GM23338 (cell line): ENCODE data around the gene GNAT3. TPM values are rescaled to one million over a fixed set of nuclear protein-coding genes. Genes with fewer than 3 reads are reported as not detected.

ENCODE experiments used
- ATAC-seq: fragments of 200-7000 bp; cut with Tn5 transposase; 3 replicates; pipeline ENCODE4 v1.9.1; 2020
- DNase-seq: peaks from one replicate; pipeline ENCODE4 v3.0.0-alpha.2; 2015; ENCODE audit warnings: low spot score
- H2AFZ ChIP-seq: fragments of 200-600 bp; sonication (generic); 2 replicates; pipeline ENCODE4 v1.8.0; 2016; ENCODE audit warnings: antibody characterized with exemption, mild to moderate bottlenecking, moderate library complexity
- H3F3A ChIP-seq: fragments of 200-600 bp; sonication (generic); replicated peaks from 2 replicates; pipeline ENCODE4 v1.8.0; 2017; ENCODE audit warnings: antibody characterized with exemption, mixed run types, low read depth
- H3K27ac ChIP-seq: fragments of 200-600 bp; sonication (generic); 2 replicates; pipeline ENCODE4 v1.6.1; 2016; ENCODE audit warnings: low read depth
- H3K27me3 ChIP-seq: fragments of 200-600 bp; sonication (generic); 2 replicates; pipeline ENCODE4 v1.8.0; 2016; ENCODE audit warnings: mild to moderate bottlenecking, mixed run types, moderate library complexity; ENCODE audit not compliant: insufficient read depth
- H3K36me3 ChIP-seq: fragments of 200-600 bp; sonication (generic); 2 replicates; pipeline ENCODE4 v1.8.0; 2016; ENCODE audit warnings: mild to moderate bottlenecking; ENCODE audit not compliant: insufficient read depth
- H3K4me1 ChIP-seq: fragments of 200-600 bp; sonication (generic); 2 replicates; pipeline ENCODE4 v1.8.0; 2016; ENCODE audit warnings: mild to moderate bottlenecking, moderate library complexity; ENCODE audit not compliant: insufficient read depth
- H3K4me2 ChIP-seq: fragments of 200-600 bp; sonication (generic); 2 replicates; pipeline ENCODE4 v1.7.1; 2017; ENCODE audit warnings: mixed run types
- H3K4me3 ChIP-seq: fragments of 200-600 bp; sonication (generic); 2 replicates; pipeline ENCODE4 v1.6.1; 2016; ENCODE audit warnings: mixed run types
- H3K79me2 ChIP-seq: fragments of 200-600 bp; sonication (generic); replicated peaks from 2 replicates; pipeline ENCODE4 v1.8.0; 2017; ENCODE audit warnings: mild to moderate bottlenecking; ENCODE audit not compliant: insufficient read depth
- H3K9me2 ChIP-seq: fragments of 200-600 bp; sonication (generic); 2 replicates; pipeline ENCODE4 v1.8.0; 2017; ENCODE audit not compliant: insufficient read depth
- H4K20me1 ChIP-seq: fragments of 200-600 bp; sonication (generic); replicated peaks from 2 replicates; pipeline ENCODE4 v1.8.0; 2017; ENCODE audit warnings: mild to moderate bottlenecking; ENCODE audit not compliant: insufficient read depth
- H3K27ac Mint-ChIP-seq: 2 replicates; pipeline ENCODE4 v1.8.0; 2020; ENCODE audit warnings: inconsistent platforms, mild to moderate bottlenecking, moderate library complexity, mixed read lengths
- H3K27me3 Mint-ChIP-seq: 3 replicates; pipeline ENCODE4 v1.8.0; 2022; ENCODE audit warnings: low read depth, mild to moderate bottlenecking, moderate library complexity, mixed read lengths, inconsistent platforms; ENCODE audit not compliant: insufficient read depth, poor library complexity
- H3K36me3 Mint-ChIP-seq: 3 replicates; pipeline ENCODE4 v1.8.0; 2021; ENCODE audit warnings: low read depth, mild to moderate bottlenecking, inconsistent platforms, moderate library complexity, mixed read lengths
- H3K4me1 Mint-ChIP-seq: 3 replicates; pipeline ENCODE4 v1.8.0; 2020; ENCODE audit warnings: mild to moderate bottlenecking, inconsistent platforms, mixed read lengths
- H3K4me3 Mint-ChIP-seq: 3 replicates; pipeline ENCODE4 v1.8.0; 2021; ENCODE audit warnings: moderate library complexity, mild to moderate bottlenecking, inconsistent platforms, mixed read lengths
- H3K9me3 Mint-ChIP-seq: 3 replicates; pipeline ENCODE4 v1.8.0; 2020; ENCODE audit warnings: moderate library complexity, mild to moderate bottlenecking, inconsistent platforms, mixed read lengths
- CREB1 ChIP-seq: fragments of 250-450 bp; sonication (Bioruptor Pico); IDR thresholded peaks from 2 replicates; pipeline ENCODE4 v1.5.0; 2020; ENCODE audit warnings: low read depth, mild to moderate bottlenecking, moderate library complexity
- ETS1 ChIP-seq: IDR thresholded peaks from 2 replicates; pipeline ENCODE4 v1.6.1; 2016; ENCODE audit warnings: antibody characterized with exemption
- EZH2 ChIP-seq: fragments of 200-600 bp; sonication (generic); IDR thresholded peaks from one replicate; pipeline ENCODE4 v1.8.0; 2017; ENCODE audit warnings: antibody characterized with exemption, mild to moderate bottlenecking, low read depth; ENCODE audit not compliant: unreplicated experiment
- JUNB ChIP-seq: IDR thresholded peaks from one replicate; pipeline ENCODE4 v1.6.1; 2016; ENCODE audit warnings: antibody characterized with exemption; ENCODE audit not compliant: unreplicated experiment
- NANOG ChIP-seq: IDR thresholded peaks from 2 replicates; pipeline ENCODE4 v1.6.1; 2016; ENCODE audit warnings: antibody characterized with exemption, borderline replicate concordance
- POLR2AphosphoS5 ChIP-seq: IDR thresholded peaks from 2 replicates; pipeline ENCODE4 v1.6.1; 2016; ENCODE audit warnings: antibody characterized with exemption, low read depth
- REST ChIP-seq: IDR thresholded peaks from one replicate; pipeline ENCODE4 v1.6.1; 2018; ENCODE audit warnings: antibody characterized with exemption; ENCODE audit not compliant: unreplicated experiment
- STAT1 ChIP-seq: IDR thresholded peaks from one replicate; pipeline ENCODE4 v1.6.1; 2016; ENCODE audit warnings: antibody characterized with exemption; ENCODE audit not compliant: unreplicated experiment
- ZNF331 ChIP-seq: fragments of 250-450 bp; sonication (Bioruptor Pico); IDR thresholded peaks from 2 replicates; pipeline ENCODE4 v1.5.0; 2020; ENCODE audit warnings: low read depth, mild to moderate bottlenecking, moderate library complexity
- ZNF462 ChIP-seq: fragments of 250-450 bp; sonication (Bioruptor Pico); IDR thresholded peaks from 2 replicates; pipeline ENCODE4 v1.5.0; 2020; ENCODE audit warnings: mild to moderate bottlenecking, moderate library complexity
- polyA plus RNA-seq: library from polyadenylated mRNA; unstranded; fragments of >200 nt; fragmentation: Nextera tagmentation; extraction: Ambion mirVana; gene quantifications from 2 replicates; pipeline ENCODE4 v1.2.1, GENCODE V29; 2016
- total RNA-seq: library from RNA; depleted of rRNA; stranded (reverse); fragments of >200 nt; shearing (Covaris generic); gene quantifications from 2 replicates; pipeline ENCODE4 v1.2.3, GENCODE V29; 2014

GNAT3 gene
- total and polyA plus RNA-seq, 2 experiments from 2014 or later: not detected

GRCh38 chr7:80413383-80413945 is 98.4 kb downstream of the GNAT3 start:
- no peaks in the 10 kb centered on the region for H4K20me1 ChIP-seq
- no peaks in the 10 kb centered on the region for H3K36me3 ChIP-seq
- Mint-ChIP-seq H3K4me1 (peaks cover 5% of the 10 kb centered on the region), H3K36me3 (no peaks in the 10 kb centered on the region), H3K4me3 (no peak overlapping the region), H3K27me3 (no peaks in the 10 kb centered on the region), H3K9me3 (no peaks in the 10 kb centered on the region), H3K27ac (no peak overlapping the region)
- no peaks in the 10 kb centered on the region for H3F3A ChIP-seq
- no peak for DNase-seq
- H3K27ac ChIP-seq: no peak overlapping the region
- no peaks in the 10 kb centered on the region for H3K79me2 ChIP-seq
- H2AFZ ChIP-seq: 0 out of 2 replicates have a peak overlapping the region, but pooled peaks have one; percentile 8
- H3K4me3 ChIP-seq: no peak overlapping the region
- H3K27me3 ChIP-seq: no peaks in the 10 kb centered on the region
- TF ChIP-seq REST (no peak), NANOG (no peak), POLR2AphosphoS5 (no peak), ZNF462 (CRISPR knock-in tag) (no peak), ZNF331 (no peak), CREB1 (no peak), ETS1 (no peak), STAT1 (no peak), JUNB (no peak), EZH2 (no peak)
- ATAC-seq: no peak
- no peak overlapping the region for H3K4me2 ChIP-seq
- H3K9me2 ChIP-seq: no peaks in the 10 kb centered on the region
- H3K4me1 ChIP-seq: peaks cover 8% of the 10 kb centered on the region; the same call in 1 of the 2 replicates
